ENCODE measurements around the gene ABLIM2.
"Not testable (repeated sequence)": the region's sequence is repeated elsewhere in the genome, so short reads cannot be mapped to it uniquely, and the experiment has no call there.

ABLIM2 gene

DNA sequence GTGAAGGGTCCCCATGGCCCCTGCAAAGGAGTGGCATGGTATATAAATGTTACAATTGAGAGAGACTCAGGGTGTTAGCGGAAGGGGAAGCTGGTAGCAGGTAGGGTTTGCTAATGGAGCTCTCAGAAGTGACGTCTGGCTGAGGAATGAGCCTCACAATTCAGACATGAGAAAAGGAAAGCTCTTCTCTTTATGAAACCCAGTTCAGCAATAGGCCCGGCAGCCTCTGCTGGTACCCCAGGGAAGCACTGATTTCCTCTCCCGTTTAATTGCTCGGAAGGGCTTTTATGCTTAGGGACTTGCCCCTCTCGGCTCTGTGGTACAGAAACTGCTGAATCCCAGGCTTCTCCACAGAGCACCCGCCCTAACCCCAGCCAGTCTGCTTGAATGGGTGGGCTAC, 199.5 kb downstream of the ABLIM2 start:
- no peak overlapping the region for H3K4me3 ChIP-seq (ENCODE audit: low read length)
- H3K27ac ChIP-seq (ENCODE audit: low read depth, low read length): peak overlapping the region; percentile 91
- no peaks in the 10 kb centered on the region for H3K27me3 ChIP-seq (ENCODE audit: control insufficient read depth, insufficient read depth, low read length)
- no peaks in the 10 kb centered on the region for H3K36me3 ChIP-seq (ENCODE audit: control insufficient read depth, insufficient read depth, low read length)
- peaks cover 22% of the 10 kb centered on the region for H3K4me1 ChIP-seq (ENCODE audit: control insufficient read depth, insufficient read depth, low read length)
- H3K9ac ChIP-seq (ENCODE audit: low read length): no peak overlapping the region

- no peaks in the 10 kb centered on the region for H3K36me3 ChIP-seq (ENCODE audit: control insufficient read depth, insufficient read depth, low read length)
- no peak overlapping the region for H3K4me3 ChIP-seq (ENCODE audit: low read length)
- no peak overlapping the region for H3K27ac ChIP-seq (ENCODE audit: low read depth, low read length)
- no peak overlapping the region for H3K9ac ChIP-seq (ENCODE audit: low read length)
- H3K4me1 ChIP-seq (ENCODE audit: control insufficient read depth, insufficient read depth, low read length): peaks cover 22% of the 10 kb centered on the region
- H3K27me3 ChIP-seq (ENCODE audit: control insufficient read depth, insufficient read depth, low read length): no peaks in the 10 kb centered on the region
Observed at GRCh38 chr4:7956934-7957656, 201.5 kb downstream of the ABLIM2 start.

- Histone ChIP-seq H3K27ac (ENCODE audit: low read depth, low read length) (no peak overlapping the region), H3K4me1 (ENCODE audit: control insufficient read depth, insufficient read depth, low read length) (peaks cover 19% of the 10 kb centered on the region), H3K4me3 (ENCODE audit: low read length) (no peak overlapping the region), H3K27me3 (ENCODE audit: control insufficient read depth, insufficient read depth, low read length) (no peaks in the 10 kb centered on the region), H3K9ac (ENCODE audit: low read length) (no peak overlapping the region), H3K36me3 (ENCODE audit: control insufficient read depth, insufficient read depth, low read length) (no peaks in the 10 kb centered on the region)
Observed at GRCh38 chr4:7956270-7956808, 202.3 kb downstream of the ABLIM2 start.

DNA sequence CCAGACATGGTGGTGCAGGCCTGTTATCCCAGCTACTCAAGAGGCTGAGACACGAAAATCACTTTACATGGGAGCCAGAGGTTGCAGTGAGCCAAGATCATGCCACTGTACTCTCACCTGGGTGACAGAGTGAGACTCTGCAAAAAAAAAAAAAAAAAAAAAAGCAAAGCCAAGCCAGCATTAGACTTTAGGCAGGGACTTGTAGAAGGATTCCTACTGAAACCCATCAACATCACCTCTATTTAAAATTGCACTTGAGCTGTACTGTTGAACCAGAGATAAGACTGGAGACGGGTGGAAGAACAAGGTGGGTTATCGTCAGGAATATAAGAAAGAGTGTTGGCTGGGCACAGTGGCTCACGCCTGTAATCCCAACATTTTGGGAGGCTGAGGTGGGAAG, 203.2 kb downstream of the ABLIM2 start:
- no peaks in the 10 kb centered on the region for H3K36me3 ChIP-seq (ENCODE audit: control insufficient read depth, insufficient read depth, low read length)
- H3K4me1 ChIP-seq (ENCODE audit: control insufficient read depth, insufficient read depth, low read length): peaks cover 11% of the 10 kb centered on the region
- H3K27me3 ChIP-seq (ENCODE audit: control insufficient read depth, insufficient read depth, low read length): no peaks in the 10 kb centered on the region
- H3K4me3 ChIP-seq (ENCODE audit: low read length): no peak overlapping the region
- H3K27ac ChIP-seq (ENCODE audit: low read depth, low read length): no peak overlapping the region
- H3K9ac ChIP-seq (ENCODE audit: low read length): no peak overlapping the region

- H3K27me3 ChIP-seq (ENCODE audit: control insufficient read depth, insufficient read depth, low read length): no peaks in the 10 kb centered on the region
- no peak overlapping the region for H3K27ac ChIP-seq (ENCODE audit: low read depth, low read length)
- no peaks in the 10 kb centered on the region for H3K36me3 ChIP-seq (ENCODE audit: control insufficient read depth, insufficient read depth, low read length)
- H3K4me3 ChIP-seq (ENCODE audit: low read length): no peak overlapping the region
- H3K4me1 ChIP-seq (ENCODE audit: control insufficient read depth, insufficient read depth, low read length): peaks cover 5% of the 10 kb centered on the region
- H3K9ac ChIP-seq (ENCODE audit: low read length): no peak overlapping the region
Observed at GRCh38 chr4:7952615-7953014, 206.0 kb downstream of the ABLIM2 start.

DNA sequence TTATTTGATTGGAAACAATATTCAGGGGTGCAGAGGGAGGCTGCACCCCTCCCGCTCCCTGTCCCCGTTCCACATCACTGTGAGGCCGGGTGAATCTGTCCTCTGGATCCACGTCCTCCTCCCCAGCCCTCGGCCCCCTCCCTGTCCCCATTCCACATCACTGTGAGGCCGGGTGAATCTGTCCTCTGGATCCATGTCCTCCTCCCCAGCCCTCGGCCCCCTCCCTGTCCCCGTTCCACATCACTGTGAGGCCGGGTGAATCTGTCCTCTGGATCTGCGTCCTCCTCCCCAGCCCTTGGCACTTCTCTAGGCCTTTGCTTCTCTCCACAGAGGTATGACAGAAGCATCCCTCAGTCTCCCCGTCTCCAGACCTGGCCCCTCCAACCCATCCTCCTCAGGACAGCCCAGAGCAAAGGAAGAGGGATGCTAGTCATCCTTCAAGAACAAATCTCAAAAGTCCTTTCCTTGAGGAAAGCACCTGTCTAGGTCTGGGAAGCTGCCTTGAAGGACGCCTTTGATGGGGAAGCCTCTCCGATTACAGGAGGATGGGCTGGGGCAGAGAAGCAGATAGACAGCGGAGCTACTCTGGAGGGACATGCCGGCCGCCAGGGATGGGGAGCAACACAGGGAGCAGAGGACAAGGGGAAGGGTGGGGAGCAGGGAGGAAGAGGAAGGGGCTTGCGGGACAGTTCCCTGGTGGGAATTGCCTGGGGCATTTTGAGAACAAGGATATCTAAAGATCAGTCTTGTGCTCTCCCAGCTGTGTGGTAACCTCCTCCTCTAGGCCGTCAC, 208.1 kb downstream of the ABLIM2 start:
- Histone ChIP-seq H3K27me3 (ENCODE audit: control insufficient read depth, insufficient read depth, low read length) (no peaks in the 10 kb centered on the region), H3K9ac (ENCODE audit: low read length) (no peak overlapping the region), H3K36me3 (ENCODE audit: control insufficient read depth, insufficient read depth, low read length) (no peaks in the 10 kb centered on the region), H3K4me3 (ENCODE audit: low read length) (no peak overlapping the region), H3K4me1 (ENCODE audit: control insufficient read depth, insufficient read depth, low read length) (peaks cover 5% of the 10 kb centered on the region), H3K27ac (ENCODE audit: low read depth, low read length) (no peak overlapping the region)

DNA sequence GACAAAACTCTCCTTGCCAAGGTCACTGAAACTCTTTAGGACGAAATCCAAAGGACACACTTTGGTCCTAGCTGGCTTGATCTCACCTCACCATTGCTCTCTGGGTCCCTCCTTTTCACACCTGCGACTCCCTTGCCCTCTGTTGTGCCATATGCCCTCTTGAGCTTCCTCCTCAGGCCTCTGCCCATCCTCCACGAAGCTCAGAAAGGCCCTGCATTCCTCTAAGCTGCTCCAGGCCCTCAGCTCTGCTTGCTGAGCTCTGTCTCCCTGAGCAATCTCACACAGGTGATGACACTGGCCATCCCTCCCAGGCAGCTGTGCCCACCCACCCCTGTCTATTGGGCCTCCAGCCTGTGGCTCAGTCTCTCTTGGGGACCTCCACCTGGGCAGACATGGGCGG, 208.9 kb downstream of the ABLIM2 start:
- no peak overlapping the region for H3K4me3 ChIP-seq (ENCODE audit: low read length)
- no peak overlapping the region for H3K27ac ChIP-seq (ENCODE audit: low read depth, low read length)
- H3K9ac ChIP-seq (ENCODE audit: low read length): no peak overlapping the region
- H3K36me3 ChIP-seq (ENCODE audit: control insufficient read depth, insufficient read depth, low read length): no peaks in the 10 kb centered on the region
- H3K4me1 ChIP-seq (ENCODE audit: control insufficient read depth, insufficient read depth, low read length): peaks cover 7% of the 10 kb centered on the region
- no peaks in the 10 kb centered on the region for H3K27me3 ChIP-seq (ENCODE audit: control insufficient read depth, insufficient read depth, low read length)

- Histone ChIP-seq H3K27ac (ENCODE audit: low read depth, low read length) (no peak overlapping the region), H3K27me3 (ENCODE audit: control insufficient read depth, insufficient read depth, low read length) (no peaks in the 10 kb centered on the region), H3K36me3 (ENCODE audit: control insufficient read depth, insufficient read depth, low read length) (no peaks in the 10 kb centered on the region), H3K9ac (ENCODE audit: low read length) (no peak overlapping the region), H3K4me1 (ENCODE audit: control insufficient read depth, insufficient read depth, low read length) (peaks cover 10% of the 10 kb centered on the region), H3K4me3 (ENCODE audit: low read length) (no peak overlapping the region)
Observed at GRCh38 chr4:7947927-7948326, 210.7 kb downstream of the ABLIM2 start.

DNA sequence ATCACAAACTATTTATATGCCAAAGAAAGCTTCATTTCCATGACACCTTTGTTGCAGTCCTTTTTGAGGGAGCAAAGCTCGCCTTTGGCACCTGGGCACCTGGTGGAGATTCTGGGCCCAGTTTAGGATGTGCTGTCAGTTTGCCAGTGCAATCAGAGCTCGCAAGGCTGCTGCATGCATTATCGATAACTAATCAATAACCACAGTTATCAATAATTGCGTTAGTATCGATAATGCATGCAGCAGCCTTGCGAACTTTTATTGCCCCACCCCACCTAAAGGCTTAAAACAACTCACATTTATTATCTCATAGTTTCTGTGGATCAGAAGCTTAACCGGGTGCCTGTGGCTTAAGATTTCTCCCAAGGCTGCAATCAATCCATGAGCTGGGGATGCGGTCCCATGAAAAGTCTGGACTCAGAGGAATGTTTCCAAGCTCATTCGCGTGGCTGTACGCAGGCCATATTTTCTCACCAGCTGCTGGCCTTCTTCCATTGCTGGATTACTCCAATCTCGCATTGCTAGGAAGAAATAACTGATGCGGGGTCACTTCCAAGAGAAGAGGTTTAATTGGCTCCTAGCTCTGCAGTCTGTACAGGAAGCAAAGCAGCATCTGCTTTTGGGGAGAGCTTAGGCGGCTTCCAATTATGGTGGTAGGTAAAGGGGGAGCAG, 212.8 kb downstream of the ABLIM2 start:
- no peaks in the 10 kb centered on the region for H3K27me3 ChIP-seq (ENCODE audit: control insufficient read depth, insufficient read depth, low read length)
- no peak overlapping the region for H3K9ac ChIP-seq (ENCODE audit: low read length)
- H3K4me3 ChIP-seq (ENCODE audit: low read length): no peak overlapping the region
- H3K27ac ChIP-seq (ENCODE audit: low read depth, low read length): no peak overlapping the region
- peaks cover 10% of the 10 kb centered on the region for H3K4me1 ChIP-seq (ENCODE audit: control insufficient read depth, insufficient read depth, low read length)
- H3K36me3 ChIP-seq (ENCODE audit: control insufficient read depth, insufficient read depth, low read length): no peaks in the 10 kb centered on the region

- no peak overlapping the region for H3K27ac ChIP-seq (ENCODE audit: low read depth, low read length)
- H3K36me3 ChIP-seq (ENCODE audit: control insufficient read depth, insufficient read depth, low read length): no peaks in the 10 kb centered on the region
- no peaks in the 10 kb centered on the region for H3K27me3 ChIP-seq (ENCODE audit: control insufficient read depth, insufficient read depth, low read length)
- no peak overlapping the region for H3K4me3 ChIP-seq (ENCODE audit: low read length)
- H3K4me1 ChIP-seq (ENCODE audit: control insufficient read depth, insufficient read depth, low read length): peaks cover 10% of the 10 kb centered on the region
- no peak overlapping the region for H3K9ac ChIP-seq (ENCODE audit: low read length)
Observed at GRCh38 chr4:7944599-7945220, 213.9 kb downstream of the ABLIM2 start.

DNA sequence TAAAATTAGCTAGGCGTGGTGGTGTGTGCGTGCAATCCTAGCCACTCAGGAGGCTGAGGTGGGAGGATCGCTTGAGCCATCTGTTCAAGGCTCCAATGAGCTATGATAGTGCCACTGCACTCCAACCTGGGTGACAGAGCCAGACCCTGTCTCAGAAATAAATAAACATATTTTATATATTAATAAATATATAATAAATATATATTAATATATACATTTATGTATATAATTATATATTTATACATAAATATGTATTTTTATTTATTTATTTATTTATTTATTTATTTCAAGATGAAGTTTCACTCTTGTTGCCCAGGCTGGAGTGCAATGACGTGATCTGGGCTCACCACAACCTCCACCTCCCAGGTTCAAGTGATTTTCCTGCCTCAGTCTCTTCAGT, 214.9 kb downstream of the ABLIM2 start:
- H3K4me1 ChIP-seq (ENCODE audit: control insufficient read depth, insufficient read depth, low read length); H3K27me3 ChIP-seq (ENCODE audit: control insufficient read depth, insufficient read depth, low read length); H3K36me3 ChIP-seq (ENCODE audit: control insufficient read depth, insufficient read depth, low read length); H3K27ac ChIP-seq (ENCODE audit: low read depth, low read length); H3K4me3 ChIP-seq (ENCODE audit: low read length); H3K9ac ChIP-seq (ENCODE audit: low read length): not testable (repeated sequence)

DNA sequence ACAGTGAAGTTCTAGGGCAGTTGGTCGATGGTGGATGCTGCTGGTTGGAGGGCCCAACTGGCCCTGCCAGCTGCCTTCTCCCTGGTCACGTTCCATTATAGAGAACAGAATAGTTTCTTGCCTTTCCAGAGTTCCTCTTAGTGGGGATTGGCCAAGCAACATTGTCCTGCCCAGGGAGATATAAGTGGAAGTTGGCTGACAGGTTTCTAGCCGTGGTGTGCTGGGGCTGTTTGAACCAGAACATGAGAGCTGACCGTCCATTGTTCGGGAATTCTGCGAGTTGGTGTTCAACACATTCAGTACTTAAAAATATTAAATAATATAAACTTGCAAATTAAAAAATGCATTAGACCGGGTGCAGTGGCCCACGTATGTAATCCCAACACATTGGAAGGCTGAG, 215.4 kb downstream of the ABLIM2 start:
- H3K9ac ChIP-seq (ENCODE audit: low read length): no peak overlapping the region
- no peaks in the 10 kb centered on the region for H3K36me3 ChIP-seq (ENCODE audit: control insufficient read depth, insufficient read depth, low read length)
- peaks cover 4% of the 10 kb centered on the region for H3K4me1 ChIP-seq (ENCODE audit: control insufficient read depth, insufficient read depth, low read length)
- no peak overlapping the region for H3K27ac ChIP-seq (ENCODE audit: low read depth, low read length)
- no peaks in the 10 kb centered on the region for H3K27me3 ChIP-seq (ENCODE audit: control insufficient read depth, insufficient read depth, low read length)
- no peak overlapping the region for H3K4me3 ChIP-seq (ENCODE audit: low read length)

Data from rectal smooth muscle tissue (tissue), 1 donor.